Nephron progenitor cell (in vitro differentiated cells): ENCODE measurements around the gene SMIM43.

ENCODE experiments used
- DNase-seq: peaks from one replicate; pipeline ENCODE4 v3.0.0; 2021
- H3K27ac Mint-ChIP-seq: 2 replicates; pipeline ENCODE4 v1.8.0; 2021; ENCODE audit warnings: mild to moderate bottlenecking, moderate library complexity, mixed read lengths
- H3K27me3 Mint-ChIP-seq: 2 replicates; pipeline ENCODE4 v1.8.0; 2021; ENCODE audit warnings: mild to moderate bottlenecking, low read depth, mixed read lengths; ENCODE audit not compliant: poor library complexity
- H3K36me3 Mint-ChIP-seq: 2 replicates; pipeline ENCODE4 v1.8.0; 2021; ENCODE audit warnings: low read depth, mixed read lengths
- H3K4me1 Mint-ChIP-seq: 2 replicates; pipeline ENCODE4 v1.8.0; 2021; ENCODE audit warnings: mixed read lengths
- H3K4me3 Mint-ChIP-seq: 2 replicates; pipeline ENCODE4 v1.8.0; 2021; ENCODE audit warnings: mild to moderate bottlenecking, moderate library complexity, mixed read lengths
- H3K9me3 Mint-ChIP-seq: 2 replicates; pipeline ENCODE4 v1.8.0; 2021; ENCODE audit warnings: mild to moderate bottlenecking, moderate library complexity, mixed read lengths
- TF ChIP-seq, protein P1 (sequence below): fragments of 200-600 bp; sonication (generic); IDR thresholded peaks from 2 replicates; pipeline ENCODE4 v1.5.0; 2021; ENCODE audit warnings: antibody characterized with exemption

Gene SMIM43

DNA sequence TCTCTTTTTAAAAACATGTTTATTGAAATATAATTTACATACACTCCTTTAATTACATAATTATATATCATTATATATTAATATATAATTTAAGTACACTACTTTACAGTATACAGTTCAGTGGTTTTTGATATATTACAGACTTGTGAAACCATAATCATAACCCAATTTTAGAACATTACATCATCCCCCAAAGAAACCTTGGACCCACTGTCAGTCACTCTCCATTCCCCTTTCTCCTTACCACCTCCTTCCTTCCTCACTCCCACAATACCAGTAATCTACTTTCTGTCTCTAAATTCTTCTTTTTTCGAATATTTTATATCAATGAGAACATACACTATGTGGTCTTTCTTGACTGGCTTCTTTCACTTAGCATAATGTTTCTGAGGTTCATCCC lies 18.2 kb upstream of the SMIM43 start:
- DNase-seq, result no peak
- TF ChIP-seq, protein P1, sequence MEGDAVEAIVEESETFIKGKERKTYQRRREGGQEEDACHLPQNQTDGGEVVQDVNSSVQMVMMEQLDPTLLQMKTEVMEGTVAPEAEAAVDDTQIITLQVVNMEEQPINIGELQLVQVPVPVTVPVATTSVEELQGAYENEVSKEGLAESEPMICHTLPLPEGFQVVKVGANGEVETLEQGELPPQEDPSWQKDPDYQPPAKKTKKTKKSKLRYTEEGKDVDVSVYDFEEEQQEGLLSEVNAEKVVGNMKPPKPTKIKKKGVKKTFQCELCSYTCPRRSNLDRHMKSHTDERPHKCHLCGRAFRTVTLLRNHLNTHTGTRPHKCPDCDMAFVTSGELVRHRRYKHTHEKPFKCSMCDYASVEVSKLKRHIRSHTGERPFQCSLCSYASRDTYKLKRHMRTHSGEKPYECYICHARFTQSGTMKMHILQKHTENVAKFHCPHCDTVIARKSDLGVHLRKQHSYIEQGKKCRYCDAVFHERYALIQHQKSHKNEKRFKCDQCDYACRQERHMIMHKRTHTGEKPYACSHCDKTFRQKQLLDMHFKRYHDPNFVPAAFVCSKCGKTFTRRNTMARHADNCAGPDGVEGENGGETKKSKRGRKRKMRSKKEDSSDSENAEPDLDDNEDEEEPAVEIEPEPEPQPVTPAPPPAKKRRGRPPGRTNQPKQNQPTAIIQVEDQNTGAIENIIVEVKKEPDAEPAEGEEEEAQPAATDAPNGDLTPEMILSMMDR, result no peak

DNA sequence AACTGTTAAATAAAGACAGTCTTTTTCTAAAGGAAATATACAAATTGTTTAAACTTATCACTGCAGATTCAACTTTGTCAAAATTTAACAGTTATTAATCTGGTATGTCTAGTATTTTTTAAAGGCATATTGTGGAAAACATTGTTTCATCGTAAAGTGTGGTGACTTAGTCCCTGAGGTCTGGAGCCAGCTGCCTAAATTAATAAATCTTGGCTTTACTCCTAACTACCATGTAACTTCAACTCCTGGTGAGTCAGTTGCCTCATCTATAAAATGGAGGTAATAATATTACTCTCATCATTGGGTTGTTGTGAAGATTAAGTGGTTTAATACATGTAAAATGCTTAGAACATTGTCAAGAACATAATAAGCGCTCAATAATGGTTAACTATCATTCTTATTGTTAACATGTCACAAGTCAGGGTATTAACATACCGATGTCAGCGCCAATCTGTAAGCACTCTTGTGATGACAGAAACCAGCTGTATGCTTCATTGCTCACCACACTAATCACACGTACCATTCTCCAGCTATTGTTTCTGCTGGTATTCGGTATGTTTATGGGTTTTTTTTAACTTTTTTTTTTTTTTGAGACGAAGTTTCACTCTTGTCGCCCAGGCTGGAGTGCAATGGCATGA lies 14.1 kb upstream of the SMIM43 start:
- Mint-ChIP-seq H3K4me3 (no peak overlapping the region), H3K27ac (no peak overlapping the region), H3K9me3 (no peaks in the 10 kb centered on the region), H3K36me3 (no peaks in the 10 kb centered on the region), H3K4me1 (peaks cover 9% of the 10 kb centered on the region), H3K27me3 (peaks cover 17% of the 10 kb centered on the region)
- TF ChIP-seq, protein P1, result no peak
- DNase-seq, result no peak

More for the DNA sequence above, 18.2 kb upstream of the SMIM43 start:
- Mint-ChIP-seq H3K36me3 (no peaks in the 10 kb centered on the region), H3K27ac (no peak overlapping the region), H3K9me3 (no peaks in the 10 kb centered on the region), H3K4me3 (no peak overlapping the region), H3K4me1 (no peaks in the 10 kb centered on the region), H3K27me3 (peaks cover 24% of the 10 kb centered on the region)

DNA sequence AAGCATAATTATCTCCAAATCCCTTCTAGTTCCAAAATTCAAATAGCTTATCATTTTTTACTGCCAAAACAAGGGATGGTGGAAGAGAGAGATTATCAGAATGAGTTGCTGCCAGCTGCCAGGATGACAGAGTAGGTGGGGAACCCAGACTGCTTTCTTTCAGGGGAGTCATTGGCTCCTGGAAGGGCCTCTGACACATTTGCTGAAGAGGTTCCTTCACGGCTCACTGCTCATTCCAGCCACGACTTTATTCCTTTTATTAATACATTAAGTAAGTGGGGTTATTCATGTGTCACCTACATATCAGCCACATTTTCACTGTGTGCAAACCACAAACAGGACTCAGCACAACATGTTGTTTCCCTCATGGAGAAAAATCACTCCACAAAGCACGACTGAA lies 12.7 kb upstream of the SMIM43 start:
- Mint-ChIP-seq H3K9me3 (no peaks in the 10 kb centered on the region), H3K4me3 (no peak overlapping the region), H3K27ac (no peak overlapping the region), H3K27me3 (peaks cover 20% of the 10 kb centered on the region), H3K36me3 (no peaks in the 10 kb centered on the region), H3K4me1 (peaks cover 9% of the 10 kb centered on the region)
- TF ChIP-seq, protein P1, result no peak
- DNase-seq, result no peak

DNA sequence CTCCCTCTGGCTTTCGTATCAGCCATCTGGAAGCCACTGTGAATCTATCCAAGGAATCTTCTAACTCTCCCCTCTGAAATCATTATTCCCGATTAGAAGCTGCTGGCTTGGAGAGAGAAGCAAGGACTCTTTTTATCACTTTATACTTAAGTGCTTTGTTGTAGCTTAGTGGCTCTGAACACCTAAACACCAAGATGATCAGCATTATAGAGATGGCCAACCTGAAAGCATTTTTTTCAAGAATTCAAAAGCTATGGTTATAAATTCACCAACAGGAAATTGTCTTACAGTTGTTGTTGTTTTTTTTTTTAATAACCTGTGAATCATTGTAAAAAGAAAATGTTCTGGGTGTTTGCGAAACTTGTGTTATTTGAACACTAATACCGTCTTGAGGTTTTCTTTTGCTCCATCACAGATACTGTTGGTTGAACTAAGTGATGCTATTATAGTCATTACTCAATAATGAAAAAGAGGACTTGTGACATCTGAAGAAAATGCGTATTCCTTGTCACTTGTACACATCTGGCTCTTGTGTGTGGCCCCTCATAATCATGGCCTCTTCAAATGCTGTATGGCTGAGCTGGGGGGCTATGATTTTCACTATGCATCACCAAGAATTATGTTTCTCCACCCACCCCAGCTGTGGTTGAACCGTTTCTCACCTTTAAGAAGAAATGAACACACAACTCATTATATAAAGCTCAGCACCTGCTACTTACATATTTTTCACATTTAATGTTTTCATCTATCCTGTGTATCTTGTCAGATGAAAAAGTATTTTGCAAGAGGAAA lies 11.8 kb upstream of the SMIM43 start:
- Mint-ChIP-seq H3K27ac (no peak overlapping the region), H3K4me3 (no peak overlapping the region), H3K9me3 (no peaks in the 10 kb centered on the region), H3K27me3 (peaks cover 20% of the 10 kb centered on the region), H3K36me3 (no peaks in the 10 kb centered on the region), H3K4me1 (peaks cover 9% of the 10 kb centered on the region)
- no peak for DNase-seq
- TF ChIP-seq, protein P1, result no peak

DNA sequence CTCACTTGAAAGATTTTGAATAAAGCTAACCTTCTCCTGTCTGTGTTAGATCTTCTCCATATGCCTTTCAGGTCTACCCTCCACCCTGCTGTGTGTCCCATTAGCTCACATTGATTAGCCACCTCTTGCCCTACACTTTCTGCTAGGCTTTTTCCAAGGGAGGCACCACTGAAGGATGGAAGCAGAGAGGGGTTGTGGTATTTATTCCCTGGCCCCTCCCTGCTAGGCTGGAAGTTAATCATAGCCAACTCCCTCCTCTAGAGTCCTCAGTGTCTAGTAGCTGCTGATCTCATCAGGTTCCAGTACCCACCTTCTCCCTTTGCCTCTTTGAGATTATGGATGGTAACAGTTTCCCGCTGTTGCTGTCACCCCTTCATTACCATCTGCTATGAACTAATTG lies 8.9 kb upstream of the SMIM43 start:
- Mint-ChIP-seq H3K4me1 (peaks cover 9% of the 10 kb centered on the region), H3K9me3 (no peaks in the 10 kb centered on the region), H3K36me3 (no peaks in the 10 kb centered on the region), H3K27ac (no peak overlapping the region), H3K27me3 (peaks cover 28% of the 10 kb centered on the region), H3K4me3 (no peak overlapping the region)
- no peak for DNase-seq
- TF ChIP-seq, protein P1, result no peak

DNA sequence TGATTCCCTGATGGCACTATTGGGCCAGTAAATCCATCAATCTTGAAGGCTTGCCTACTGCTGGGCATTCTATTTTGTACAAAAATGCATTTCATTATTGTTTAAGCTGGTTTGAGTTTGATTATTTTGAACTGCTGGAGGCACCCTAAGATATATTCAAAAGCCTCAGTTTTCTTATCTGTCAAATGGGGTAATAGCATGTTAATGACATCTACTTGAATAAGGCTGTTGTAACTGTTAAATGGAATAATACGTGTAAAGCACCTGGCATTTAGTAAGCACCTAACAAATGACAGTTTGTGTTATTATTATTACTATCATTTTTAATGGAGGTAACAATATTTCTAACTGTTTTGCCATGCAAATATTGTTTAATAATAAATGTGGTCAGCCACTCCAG lies 6.9 kb upstream of the SMIM43 start:
- peaks cover 47% of the 10 kb centered on the region for H3K27me3 Mint-ChIP-seq
- no peaks in the 10 kb centered on the region for H3K9me3 Mint-ChIP-seq
- no peak overlapping the region for H3K4me3 Mint-ChIP-seq
- DNase-seq, result no peak
- TF ChIP-seq, protein P1, result no peak
- H3K4me1 Mint-ChIP-seq, result no peaks in the 10 kb centered on the region
- no peak overlapping the region for H3K27ac Mint-ChIP-seq
- H3K36me3 Mint-ChIP-seq, result no peaks in the 10 kb centered on the region
